Lung (tissue), 12 donors: ENCODE results near the gene ARHGEF7. TPM values are rescaled to one million over a fixed set of nuclear protein-coding genes. Genes with fewer than 3 reads are reported as not detected.

ENCODE experiments used
- ATAC-seq: fragments of 200-7000 bp; cut with Tn5 transposase; one replicate; pipeline ENCODE4 v1.9.1; 2020; ENCODE audit warnings: moderate number of reproducible peaks; ENCODE audit not compliant: insufficient read depth, low FRiP score
- DNase-seq, 3 donors: peaks; one replicate each; pipeline ENCODE4 v3.0.0-alpha.2; 2013 to 2017
- H3K27ac ChIP-seq, 2 donors: one replicate each; pipeline ENCODE4 v1.5.1; 2013; ENCODE audit warnings: mild to moderate bottlenecking in 2 of 2, moderate library complexity in 2 of 2, control low read depth in 1 of 2, inconsistent platforms in 1 of 2, low read depth in 1 of 2, low read length in 1 of 2
- H3K27me3 ChIP-seq, 3 donors: one replicate each; pipeline ENCODE4 v1.5.1; 2013; ENCODE audit warnings: low read length in 2 of 3; ENCODE audit not compliant: control insufficient read depth in 3 of 3, insufficient read depth in 3 of 3
- H3K36me3 ChIP-seq, 4 donors: one replicate each; pipeline ENCODE4 v1.5.1; 2013; ENCODE audit warnings: low read length in 4 of 4, mild to moderate bottlenecking in 1 of 4, moderate library complexity in 1 of 4; ENCODE audit not compliant: control insufficient read depth in 4 of 4, insufficient read depth in 4 of 4
- H3K4me1 ChIP-seq, 5 donors: one replicate each; pipeline ENCODE4 v1.5.1; 2013; ENCODE audit warnings: low read length in 5 of 5, mild to moderate bottlenecking in 2 of 5, moderate library complexity in 1 of 5; ENCODE audit not compliant: control insufficient read depth in 5 of 5, insufficient read depth in 5 of 5
- H3K4me3 ChIP-seq: one replicate; pipeline ENCODE4 v1.5.1; 2013; ENCODE audit warnings: mild to moderate bottlenecking, control low read depth, moderate library complexity
- H3K9ac ChIP-seq, 2 donors: one replicate each; pipeline ENCODE4 v1.5.1; 2013; ENCODE audit warnings: low read length in 2 of 2, control low read depth in 1 of 2; ENCODE audit not compliant: insufficient read depth in 1 of 2
- H3K9me3 ChIP-seq, 4 donors: one replicate each; pipeline ENCODE4 v1.5.1; 2013; ENCODE audit warnings: low read length in 3 of 4, mild to moderate bottlenecking in 1 of 4, moderate library complexity in 1 of 4; ENCODE audit not compliant: control insufficient read depth in 4 of 4, insufficient read depth in 3 of 4
- CTCF ChIP-seq: IDR thresholded peaks from 2 replicates; pipeline ENCODE4 v1.5.1; 2012; ENCODE audit warnings: mild to moderate bottlenecking; ENCODE audit errors: control extremely low read depth, extremely low read depth
- WGBS, 2 donors: extraction: QIAGEN DNeasy Blood & Tissue Kit; methylation state at CpG; one replicate each; pipeline ENCODE4 v1.1.7; 2013; 5-methylcytosine and 5-hydroxymethylcytosine counted together
- polyA plus RNA-seq, 2 donors: library from polyadenylated mRNA; stranded (reverse); fragments of 200-250 nt; gene quantifications; one replicate each; pipeline ENCODE4 v1.2.1, GENCODE V29; 2013
- total RNA-seq, 2 donors: library from RNA; depleted of rRNA in 1 of 2; stranded (reverse); fragments of >200 nt in 1 of 2; gene quantifications; one replicate each; pipeline ENCODE4 v1.2.1, GENCODE V29; 2014 to 2021
- donor health status: control.
- donor health status: control.
- donor health status: Bipolar disorder and iron deficiency.
- donor health status: healthy.
- donor health status: DM: yes; HTN: yes; CAD: no.

The ARHGEF7 gene
- total and polyA plus RNA-seq, 4 donors, result 20.9 to 143 (median 37.8) TPM

DNA sequence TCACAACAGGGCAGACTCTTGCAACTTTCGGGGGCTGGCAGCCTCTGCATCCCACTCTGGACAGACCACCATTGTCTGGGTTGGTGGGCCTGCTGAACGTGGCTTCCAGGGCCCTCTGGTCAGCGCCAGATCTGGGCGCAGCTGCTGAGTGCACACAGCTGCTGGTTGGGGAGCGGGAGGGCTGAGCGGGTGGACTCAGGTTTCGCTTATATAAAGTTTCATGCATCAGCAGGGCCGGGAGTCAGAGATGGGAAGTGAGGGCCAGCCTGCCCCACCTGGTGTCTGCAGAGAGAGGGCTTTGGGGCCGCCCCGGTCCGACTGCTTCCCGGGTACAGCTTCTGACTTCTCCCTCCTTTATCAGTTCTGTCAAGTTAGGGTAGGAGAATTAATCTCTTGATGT lies 6.9 kb downstream of the ARHGEF7 start:
- Histone ChIP-seq H3K27me3 (peaks cover 0 to 36% (median 21%) of the 10 kb centered on the region in 3 donors), H3K9ac (no peak overlapping the region), H3K4me3 (no peak overlapping the region), H3K36me3 (no peaks in the 10 kb centered on the region), H3K4me1 (peaks cover 0 to 4% (median 0%) of the 10 kb centered on the region in 5 donors), H3K9me3 (no peaks in the 10 kb centered on the region), H3K27ac (no peak overlapping the region)
- no peak for ATAC-seq
- TF ChIP-seq CTCF, result no peak
- DNase-seq, result peak; percentile 50 to 69 (median 51)
- 73 to 79% methylated on average over 12 of the region's 12 CpGs for WGBS, 2 donors

GRCh38 chr13:111122631-111123030 lies 7.5 kb downstream of the ARHGEF7 start:
- H3K27ac ChIP-seq, result no peak overlapping the region
- no peaks in the 10 kb centered on the region for H3K36me3 ChIP-seq
- ATAC-seq (no peak), DNase-seq (no peak)
- TF ChIP-seq CTCF, result no peak
- 92 to 95% methylated on average over 9 of the region's 9 CpGs for WGBS, 2 donors
- H3K9ac ChIP-seq, result no peak overlapping the region
- H3K27me3 ChIP-seq, result peaks cover 0 to 31% (median 15%) of the 10 kb centered on the region in 3 donors
- no peak overlapping the region for H3K4me3 ChIP-seq
- no peaks in the 10 kb centered on the region for H3K9me3 ChIP-seq
- peaks cover 0 to 4% (median 0%) of the 10 kb centered on the region in 5 donors for H3K4me1 ChIP-seq

DNA sequence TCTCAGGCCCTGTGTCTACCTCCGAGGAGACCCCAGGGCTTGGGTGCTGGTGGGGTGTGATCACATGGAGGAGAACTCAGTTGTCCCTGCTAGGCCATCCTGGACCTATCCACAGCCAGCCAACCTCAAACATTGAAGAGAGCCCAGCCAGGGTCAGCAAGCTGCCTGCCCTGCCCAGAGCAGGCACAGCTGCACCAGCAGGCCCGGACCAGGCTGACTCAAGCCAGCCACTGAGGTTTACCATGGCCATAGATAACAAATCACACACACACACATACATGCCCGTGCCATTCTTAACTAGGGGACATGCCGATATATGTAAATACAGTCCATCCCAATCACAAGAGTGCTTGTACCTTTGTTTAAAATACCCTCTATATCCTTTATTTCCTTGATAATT lies 8.1 kb downstream of the ARHGEF7 start:
- ATAC-seq, result no peak
- no peaks in the 10 kb centered on the region for H3K36me3 ChIP-seq
- peaks cover 0 to 4% (median 0%) of the 10 kb centered on the region in 5 donors for H3K4me1 ChIP-seq
- no peak for DNase-seq
- H3K27me3 ChIP-seq, result peaks cover 0 to 25% (median 12%) of the 10 kb centered on the region in 3 donors
- TF ChIP-seq CTCF, result no peak
- no peak overlapping the region for H3K9ac ChIP-seq
- no peak overlapping the region for H3K27ac ChIP-seq
- H3K9me3 ChIP-seq, result no peaks in the 10 kb centered on the region
- WGBS, 2 donors, result 91 to 94% methylated on average over 4 of the region's 4 CpGs
- H3K4me3 ChIP-seq, result no peak overlapping the region

DNA sequence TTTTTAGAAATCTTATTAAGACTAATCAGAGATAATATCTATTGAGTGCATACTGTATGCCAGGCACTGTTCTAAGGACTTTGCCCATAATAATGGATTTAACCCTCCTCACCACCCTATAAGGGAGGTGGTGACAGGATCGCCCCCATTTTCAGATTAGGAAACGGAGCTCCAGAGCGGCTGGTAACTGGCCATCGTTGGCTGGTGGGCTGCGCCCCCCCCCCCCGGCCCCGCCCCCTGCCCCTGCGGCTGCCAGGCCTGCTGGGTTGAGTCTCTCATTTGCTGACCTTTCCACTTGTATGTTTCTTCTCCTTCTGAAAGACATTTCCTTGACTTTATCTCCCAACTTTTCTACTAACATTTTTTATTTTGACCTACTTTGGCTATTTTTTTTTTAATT lies 8.5 kb downstream of the ARHGEF7 start:
- no peak for ATAC-seq
- H3K9me3 ChIP-seq, result no peaks in the 10 kb centered on the region
- WGBS, 2 donors, result 76 to 78% methylated on average over 5 to 8 of the region's 8 CpGs

More for the DNA sequence above, 8.5 kb downstream of the ARHGEF7 start:
- no peak for TF ChIP-seq CTCF
- Histone ChIP-seq H3K9ac (no peak overlapping the region), H3K27ac (no peak overlapping the region), H3K36me3 (no peaks in the 10 kb centered on the region), H3K4me3 (no peak overlapping the region), H3K4me1 (peaks cover 0 to 4% (median 0%) of the 10 kb centered on the region in 5 donors), H3K27me3 (peaks cover 0 to 21% (median 8%) of the 10 kb centered on the region in 3 donors)
- no peak for DNase-seq
